Caki2 (cell line): ENCODE results near the gene NR2E1. TPM values are rescaled to one million over a fixed set of nuclear protein-coding genes. Genes with fewer than 3 reads are reported as not detected.

Source experiments
- DNase-seq: peaks from one replicate; pipeline ENCODE4 v3.0.0-alpha.2; 2015; ENCODE audit warnings: low read depth
- in situ Hi-C: cut with HindIII; loops from 2 replicates; pipeline ENCODE4 v1.10.0; 2016; ENCODE audit warnings: low sequenced_read_pairs, low pct_unique_long_range_greater_than_20kb, mixed read lengths
- total RNA-seq: library from RNA; depleted of rRNA; stranded (reverse); fragments of >200 nt; shearing (Covaris generic); gene quantifications from 2 replicates; pipeline ENCODE4 v1.2.3, GENCODE V29; 2014; ENCODE audit warnings: low replicate concordance; rRNA removed

Gene NR2E1
- total RNA-seq, result not detected in 2 replicates

DNA sequence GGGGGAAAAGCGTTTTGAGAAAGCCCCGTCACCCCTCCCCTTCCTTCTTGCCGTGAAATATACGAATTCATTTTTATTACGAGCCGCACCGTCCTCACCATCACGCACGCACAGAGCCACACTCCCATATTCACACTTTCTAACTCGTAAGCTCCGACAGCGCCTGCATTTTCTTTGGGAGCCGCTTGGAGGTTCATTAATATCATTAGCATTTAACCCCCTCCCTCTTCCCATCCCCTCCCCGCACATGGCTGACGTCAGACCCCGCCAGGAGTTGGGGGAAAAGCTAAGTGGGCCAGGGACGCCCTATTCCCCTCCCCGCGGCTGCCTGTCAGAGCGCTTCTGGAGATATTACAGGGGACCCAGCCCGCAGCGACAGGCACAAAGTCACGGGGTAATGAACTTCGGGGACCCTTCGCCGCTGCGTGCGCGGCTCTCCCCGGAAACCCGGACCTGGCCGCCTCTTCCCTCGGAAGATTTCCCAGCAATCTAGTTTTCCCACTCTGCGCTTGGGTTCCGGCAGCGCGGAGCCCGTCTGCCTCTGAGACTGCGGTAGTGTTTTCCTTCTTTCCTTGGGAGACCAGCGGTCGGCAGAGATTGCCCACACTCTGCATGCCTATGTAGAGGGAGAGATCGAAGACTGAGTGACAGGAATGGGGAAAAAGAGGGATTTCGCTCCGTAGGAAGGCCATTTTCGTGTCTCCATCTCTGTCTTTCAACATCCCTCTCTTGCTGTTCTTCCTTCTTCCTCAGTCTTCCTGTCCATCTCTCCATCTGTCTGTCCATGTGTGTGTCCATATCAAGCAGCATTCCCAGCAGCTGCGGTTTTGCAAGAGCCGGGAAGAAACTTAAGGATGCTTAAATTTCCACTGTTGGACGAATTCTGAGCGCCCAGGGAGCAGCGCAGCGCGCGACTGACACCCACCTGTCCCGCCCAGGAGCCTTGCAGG is at the start of gene NR2E1:
Gene NR2E1 (plus strand): TSS at position 309 of the 950 bp plus-strand sequence. CDS start 744 bp downstream, outside the sequence.
- no peak for DNase-seq
- in situ Hi-C loops, result no loop called here

DNA sequence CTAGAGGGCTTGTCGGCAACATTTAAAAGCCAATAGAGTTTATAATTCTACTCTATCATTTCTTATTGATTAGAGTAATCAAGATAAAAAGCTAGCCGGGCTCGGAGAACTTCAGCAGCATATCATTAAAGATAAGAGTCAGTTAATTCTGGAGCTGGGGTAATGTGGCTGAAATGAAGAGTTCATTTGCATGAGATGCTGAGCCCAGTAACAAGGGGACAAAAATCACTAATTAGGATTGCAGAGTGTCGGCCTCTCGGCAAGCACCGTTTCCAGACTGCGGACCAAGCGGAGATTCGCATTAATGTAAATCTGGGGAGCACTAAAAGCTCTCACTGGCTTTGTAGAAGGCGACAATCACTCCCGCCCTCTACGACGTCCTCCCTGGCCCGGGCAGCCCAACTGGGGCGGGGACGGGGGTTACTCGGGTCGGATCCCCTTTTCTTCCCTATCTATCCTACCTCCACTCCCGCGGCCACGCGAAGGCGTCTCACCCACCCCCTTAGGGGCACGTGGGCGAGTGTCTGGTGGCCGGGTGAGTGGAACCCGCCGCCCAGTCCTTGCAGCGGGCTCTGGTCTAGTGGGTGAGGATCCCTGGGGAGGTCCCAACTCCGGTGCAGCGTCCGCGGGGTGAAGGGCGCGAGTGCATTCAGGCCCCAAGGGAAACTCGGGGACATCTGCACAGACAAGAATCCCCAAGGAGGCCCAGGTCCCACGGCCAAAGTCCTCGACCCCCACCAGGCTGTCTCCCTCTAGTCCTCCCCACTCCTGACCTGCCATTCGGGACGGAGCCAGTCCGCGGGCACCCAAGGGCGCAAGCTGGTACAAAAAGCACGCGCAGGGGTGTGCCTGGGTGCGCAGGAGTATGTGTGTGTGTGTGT is 49.0 kb upstream of the NR2E1 start:
- in situ Hi-C loops, result no loop called here
- DNase-seq, result no peak

DNA sequence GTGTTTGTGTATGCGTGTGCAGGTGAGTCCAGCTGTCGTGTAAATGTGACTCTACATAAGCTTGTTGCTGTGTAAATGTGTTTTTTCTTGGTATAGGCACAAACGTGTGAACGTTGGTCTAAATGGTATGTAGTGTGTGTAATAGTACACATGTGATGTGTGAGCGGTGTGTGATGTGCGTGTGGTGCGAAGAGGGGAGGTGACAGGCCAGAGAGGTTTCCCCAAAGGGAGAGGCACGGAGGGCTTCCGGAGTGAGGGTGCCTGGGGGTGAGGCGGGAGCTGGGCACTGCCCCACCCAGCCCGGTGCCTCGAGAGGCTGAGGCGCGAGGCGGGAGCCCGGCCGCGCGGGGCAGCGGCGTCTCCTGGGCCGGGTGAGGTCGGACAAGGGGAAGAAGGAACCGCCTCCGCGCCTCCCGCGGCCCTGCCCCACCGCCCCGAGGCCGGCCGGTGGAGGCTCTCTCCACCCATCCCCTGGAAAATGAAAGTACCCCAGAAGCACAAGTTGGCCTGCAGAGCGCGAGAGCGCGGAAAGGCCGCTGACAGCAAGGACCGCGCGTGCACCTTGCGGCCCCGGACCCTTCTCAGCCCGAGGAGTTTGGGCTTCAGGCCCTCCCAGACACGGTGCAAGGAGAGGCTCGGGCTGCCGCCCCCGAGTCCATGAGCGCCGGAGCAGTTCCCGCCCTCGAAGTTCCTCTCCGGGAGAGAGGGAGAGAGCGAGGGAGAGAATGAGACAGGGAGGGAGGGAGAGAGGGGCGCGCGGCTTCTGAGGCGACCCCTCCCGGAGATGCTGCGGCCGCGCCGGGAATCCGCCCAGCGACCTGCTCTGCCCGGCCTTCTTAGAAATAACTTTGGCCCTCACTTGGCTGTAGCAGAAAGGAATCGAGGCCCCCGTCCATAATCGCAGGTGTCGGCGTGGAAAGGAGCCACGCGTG is 48.1 kb upstream of the NR2E1 start:
- in situ Hi-C loops, result no loop called here
- DNase-seq, result no peak

DNA sequence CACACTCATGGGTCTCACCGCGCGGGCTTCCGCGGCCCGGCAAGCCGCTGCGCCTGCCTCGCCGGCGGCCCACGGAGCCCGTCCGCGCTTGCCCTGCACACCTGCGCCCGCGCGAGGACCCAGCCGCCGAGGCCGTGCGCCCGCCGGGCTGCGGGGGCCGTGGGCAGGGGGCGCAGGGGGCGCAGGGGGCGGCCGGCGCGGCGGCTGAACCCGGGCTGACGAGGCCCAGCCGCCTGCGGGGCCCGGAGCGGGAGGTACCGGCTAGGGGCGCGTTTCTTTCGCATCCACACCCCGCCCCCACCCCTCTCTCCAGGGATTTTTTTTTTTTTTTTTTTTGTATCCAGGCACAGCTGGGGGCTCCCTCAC is 47.5 kb upstream of the NR2E1 start:
- no peak for DNase-seq
- in situ Hi-C loops, result no loop called here

DNA sequence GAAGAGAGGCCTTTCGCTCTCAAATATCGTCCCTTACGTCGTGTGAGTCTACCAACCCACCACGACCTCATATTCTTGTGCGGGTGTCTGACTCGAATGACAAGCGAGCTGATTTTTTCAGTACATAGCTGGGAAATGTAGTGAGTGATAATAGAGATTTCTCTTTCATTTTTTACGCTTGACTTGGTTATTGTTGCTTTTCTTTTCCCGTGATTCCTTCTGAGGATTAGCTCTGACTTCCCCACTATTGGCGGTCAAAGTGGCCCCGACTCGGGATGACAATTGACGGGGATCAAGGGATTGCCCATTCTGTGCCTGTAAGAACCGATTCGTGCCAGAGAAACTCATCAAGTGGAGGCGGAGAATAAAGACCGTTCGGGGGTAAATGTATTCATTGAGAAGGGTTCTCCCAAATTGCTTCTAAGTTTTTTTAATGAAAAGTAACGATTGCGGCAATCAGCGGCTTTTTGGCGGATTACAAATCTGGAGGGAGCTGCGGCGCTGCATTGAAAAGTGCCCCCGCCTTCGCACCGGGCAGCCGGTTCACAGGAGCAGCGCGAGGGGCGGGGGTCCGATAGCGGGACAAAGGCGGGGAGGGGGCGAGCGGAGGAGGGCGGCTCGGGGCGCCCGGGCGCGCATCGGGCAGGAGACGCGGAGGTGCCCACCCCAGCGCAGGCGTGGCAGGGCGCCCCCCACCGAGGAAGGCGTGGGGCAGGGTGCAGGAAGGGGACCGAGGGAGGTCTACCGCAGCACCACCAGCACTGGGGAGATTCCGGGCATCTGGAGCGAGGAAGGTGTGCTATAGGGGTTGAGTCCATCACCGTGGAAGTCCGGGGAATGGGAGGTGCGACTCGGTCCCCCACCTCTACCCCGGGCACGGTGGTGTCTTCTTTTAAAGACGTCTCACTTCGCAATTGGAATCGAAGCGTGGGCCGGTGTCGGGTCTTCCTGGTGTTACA is 46.7 kb upstream of the NR2E1 start:
- in situ Hi-C loops, result no loop called here
- DNase-seq, result no peak

DNA sequence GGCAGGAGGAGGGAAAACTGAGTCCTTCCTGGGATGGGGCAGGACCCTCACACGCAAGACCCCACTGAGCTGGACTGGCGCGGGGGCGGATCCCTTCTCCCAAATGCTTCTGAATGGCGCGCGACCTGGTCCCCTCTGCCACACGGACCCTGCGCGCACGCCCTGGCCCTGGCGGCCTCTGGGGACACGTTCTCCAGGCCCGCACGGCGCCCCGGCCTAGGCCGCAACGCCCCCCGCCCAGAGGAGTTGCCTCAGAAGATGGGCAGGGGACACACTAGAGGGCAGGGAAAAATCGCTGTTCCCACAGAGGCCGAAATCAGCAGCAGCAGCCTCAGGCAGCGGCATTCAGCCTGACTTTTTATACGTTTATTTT is 46.1 kb upstream of the NR2E1 start:
- no peak for DNase-seq
- in situ Hi-C loops, result no loop called here

DNA sequence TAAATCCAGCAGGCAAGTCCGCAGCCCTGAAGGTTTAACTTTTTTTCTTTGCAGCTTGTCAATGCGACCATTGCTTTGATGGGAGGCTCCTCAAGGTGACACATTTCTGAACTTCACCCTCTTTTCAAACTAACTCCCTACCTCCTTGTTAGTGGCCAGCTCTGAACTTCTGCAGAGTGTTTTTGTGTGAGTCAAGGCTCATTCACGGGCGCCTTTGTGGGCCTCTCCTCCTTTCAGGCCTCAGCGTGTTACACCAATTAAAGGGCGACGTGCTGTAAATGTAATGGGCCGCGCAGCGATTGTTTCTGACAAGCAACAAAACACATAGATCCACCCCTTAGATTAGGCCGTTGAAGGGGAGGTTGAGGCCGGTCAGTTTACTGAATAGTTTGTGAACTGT is 45.5 kb upstream of the NR2E1 start:
- no peak for DNase-seq
- in situ Hi-C loops, result no loop called here

DNA sequence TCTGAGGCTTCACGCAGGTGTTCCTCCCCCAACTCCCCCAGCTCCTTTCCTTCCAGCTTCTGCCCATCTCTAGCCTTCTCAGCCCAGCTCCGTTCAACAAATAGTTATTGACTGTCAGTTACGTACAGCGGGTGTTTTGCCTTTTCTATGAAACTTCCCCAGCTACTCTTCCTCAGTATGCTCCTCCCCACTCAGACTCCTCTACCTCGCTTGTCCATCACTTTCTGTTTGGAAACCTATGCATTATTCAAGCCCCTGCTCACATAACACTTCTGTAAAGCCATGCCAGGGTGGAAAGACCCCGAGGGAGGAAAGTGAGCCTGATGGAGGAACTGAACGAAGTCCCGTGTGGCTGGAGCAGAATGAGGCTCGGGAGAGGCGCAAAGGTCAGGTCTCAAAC is 44.2 kb upstream of the NR2E1 start:
- in situ Hi-C loops, result no loop called here

DNA sequence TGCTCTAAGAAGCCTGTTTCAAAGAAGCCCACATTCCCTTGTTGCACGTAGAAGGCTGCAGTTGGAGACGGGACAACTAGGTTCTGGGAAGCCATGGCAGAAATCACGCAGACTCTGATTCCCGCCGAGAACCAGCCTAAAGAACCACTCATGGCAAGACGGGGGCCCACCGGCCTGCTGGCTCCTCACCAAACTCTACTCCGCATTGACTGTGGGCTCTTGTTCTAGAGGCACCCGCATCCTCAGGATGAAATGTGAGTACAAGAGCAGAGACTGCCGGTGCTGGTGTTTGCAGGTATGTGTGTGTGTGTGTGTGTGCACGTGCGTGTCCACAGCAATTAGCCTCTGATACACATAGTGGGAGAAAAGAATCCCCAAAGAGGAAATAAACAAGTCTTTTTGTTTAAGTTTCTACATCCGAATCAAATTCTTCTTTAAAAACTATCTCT is 42.3 kb upstream of the NR2E1 start:
- in situ Hi-C loops, result no loop called here
- DNase-seq, result no peak

More for the DNA sequence above, 44.2 kb upstream of the NR2E1 start:
- no peak for DNase-seq

DNA sequence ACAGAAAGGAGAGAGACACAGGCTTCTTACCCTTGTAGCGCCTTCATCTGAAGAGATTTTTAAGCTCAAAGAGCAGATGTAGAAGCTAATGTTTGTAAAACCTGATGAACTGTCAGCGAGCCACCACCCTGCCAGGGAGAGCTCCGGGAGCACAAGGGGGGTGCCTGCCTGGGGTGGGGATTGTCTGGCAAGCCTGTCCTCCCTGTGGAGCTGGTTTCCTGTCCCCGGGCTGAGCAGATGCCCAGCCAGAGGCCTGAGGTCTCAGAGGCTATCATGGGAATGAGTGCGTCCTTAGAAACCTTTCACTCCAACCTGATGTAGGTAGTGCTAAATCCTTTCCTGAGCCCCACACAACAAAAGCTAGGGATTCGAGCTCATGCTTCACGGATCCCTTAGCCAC is 41.9 kb upstream of the NR2E1 start:
- DNase-seq, result no peak
- in situ Hi-C loops, result no loop called here

DNA sequence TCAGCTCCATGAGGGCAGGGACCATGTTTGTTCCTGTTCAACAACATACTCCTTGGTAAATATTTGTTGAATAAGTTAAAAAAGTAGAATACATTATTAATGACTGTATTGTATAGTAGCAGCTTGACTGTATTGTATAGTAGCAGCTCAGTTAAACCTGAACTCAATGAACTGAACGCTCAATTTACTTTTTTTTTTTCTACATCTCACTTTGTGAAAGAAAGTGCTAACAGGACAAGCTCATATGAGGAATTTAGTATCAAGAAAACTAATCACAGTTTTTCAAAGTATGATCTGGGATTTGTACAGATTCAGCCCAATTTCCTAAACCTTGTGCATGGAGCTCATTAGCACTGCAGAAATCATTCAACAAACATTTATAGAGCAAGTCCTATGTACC is 38.8 kb upstream of the NR2E1 start:
- in situ Hi-C loops, result no loop called here
- DNase-seq, result no peak

DNA sequence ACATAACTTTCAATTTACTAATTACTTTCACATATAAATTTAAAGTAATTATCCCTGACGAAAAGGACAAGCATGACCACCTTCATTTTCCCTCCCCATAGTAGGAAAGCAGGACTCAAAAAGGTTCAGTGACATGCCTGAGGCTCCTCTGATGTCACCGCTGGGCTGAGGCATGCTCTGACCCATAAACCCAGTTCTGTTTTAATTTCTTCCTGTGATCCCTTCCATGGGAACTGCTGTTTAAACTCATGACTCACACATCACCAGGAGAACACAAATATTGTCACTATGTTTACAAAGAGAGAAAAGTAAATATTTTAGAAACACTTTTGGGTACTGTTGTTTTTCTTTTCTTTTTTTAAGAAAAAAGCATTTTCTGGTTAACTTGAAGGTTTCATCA is 38.0 kb upstream of the NR2E1 start:
- in situ Hi-C loops, result no loop called here
- DNase-seq, result peak; percentile 30

DNA sequence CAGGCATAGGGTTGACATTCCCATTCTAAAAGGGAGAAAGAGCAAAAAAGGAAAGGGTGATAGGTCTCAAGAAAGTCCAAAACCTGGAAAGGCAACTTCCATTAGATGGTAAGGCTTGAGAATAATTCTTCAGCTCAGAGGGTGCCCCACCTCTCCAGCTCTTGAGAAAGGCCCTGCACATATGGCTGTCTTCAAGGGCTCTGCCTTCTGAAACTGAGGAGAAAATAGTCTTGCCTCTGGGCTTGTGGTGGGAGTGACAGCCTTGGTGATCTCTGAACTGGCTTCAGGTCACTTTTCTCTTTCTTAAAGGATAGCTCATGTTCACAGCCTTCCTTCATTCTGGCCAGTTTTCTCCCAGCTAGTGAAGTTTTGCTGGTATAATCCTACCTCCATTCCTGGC is 35.6 kb upstream of the NR2E1 start:
- no peak for DNase-seq
- in situ Hi-C loops, result no loop called here

DNA sequence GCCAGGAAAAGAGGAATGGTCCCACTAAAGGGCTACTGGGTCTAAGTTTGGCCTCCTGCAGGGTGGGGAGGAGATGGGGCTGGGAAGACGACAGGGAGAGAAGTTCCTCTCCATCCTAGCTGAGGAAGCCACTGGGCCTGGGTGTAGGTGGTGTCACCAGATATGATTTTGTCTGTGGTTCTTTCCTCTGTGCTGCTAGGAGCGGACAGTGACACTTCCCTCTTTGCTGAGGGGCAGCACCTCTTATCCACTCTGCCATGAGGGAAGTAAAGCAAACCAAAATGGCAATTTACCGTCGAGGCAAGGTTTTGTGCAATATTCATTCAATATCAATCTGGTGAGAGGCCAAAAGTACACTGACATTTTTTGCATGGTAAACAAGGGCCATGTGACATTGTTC is 33.0 kb upstream of the NR2E1 start:
- in situ Hi-C loops, result no loop called here
- no peak for DNase-seq

DNA sequence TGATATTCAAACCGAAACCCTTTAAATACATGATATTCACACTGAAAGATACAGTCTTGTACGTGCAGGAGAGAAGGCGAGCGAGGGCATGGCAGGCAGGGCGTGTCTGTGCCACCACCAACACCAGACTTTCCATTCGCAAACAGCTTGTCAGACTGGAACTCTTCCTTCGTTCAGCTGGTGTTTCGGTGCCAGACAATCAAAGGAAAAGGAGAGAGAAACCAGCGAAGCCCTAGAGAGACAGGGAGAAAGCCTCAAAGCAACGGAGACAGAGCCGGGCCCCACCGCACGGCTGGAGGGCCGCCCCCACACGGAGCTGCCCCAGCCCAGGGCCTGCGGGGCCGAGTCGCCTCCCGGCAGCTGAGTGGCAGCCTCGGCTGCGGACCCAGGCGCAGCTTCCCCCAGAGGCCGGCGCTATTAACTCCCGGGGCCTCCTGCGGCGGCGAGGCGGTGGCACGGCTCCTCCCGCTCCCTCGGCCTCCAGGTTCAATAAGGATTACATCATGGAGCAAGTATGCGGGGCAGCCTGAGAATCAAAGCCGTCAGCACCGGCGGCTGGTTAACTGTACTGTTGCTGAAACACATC is 32.1 kb upstream of the NR2E1 start:
- in situ Hi-C loops, result no loop called here
- DNase-seq, result peak; percentile 70

DNA sequence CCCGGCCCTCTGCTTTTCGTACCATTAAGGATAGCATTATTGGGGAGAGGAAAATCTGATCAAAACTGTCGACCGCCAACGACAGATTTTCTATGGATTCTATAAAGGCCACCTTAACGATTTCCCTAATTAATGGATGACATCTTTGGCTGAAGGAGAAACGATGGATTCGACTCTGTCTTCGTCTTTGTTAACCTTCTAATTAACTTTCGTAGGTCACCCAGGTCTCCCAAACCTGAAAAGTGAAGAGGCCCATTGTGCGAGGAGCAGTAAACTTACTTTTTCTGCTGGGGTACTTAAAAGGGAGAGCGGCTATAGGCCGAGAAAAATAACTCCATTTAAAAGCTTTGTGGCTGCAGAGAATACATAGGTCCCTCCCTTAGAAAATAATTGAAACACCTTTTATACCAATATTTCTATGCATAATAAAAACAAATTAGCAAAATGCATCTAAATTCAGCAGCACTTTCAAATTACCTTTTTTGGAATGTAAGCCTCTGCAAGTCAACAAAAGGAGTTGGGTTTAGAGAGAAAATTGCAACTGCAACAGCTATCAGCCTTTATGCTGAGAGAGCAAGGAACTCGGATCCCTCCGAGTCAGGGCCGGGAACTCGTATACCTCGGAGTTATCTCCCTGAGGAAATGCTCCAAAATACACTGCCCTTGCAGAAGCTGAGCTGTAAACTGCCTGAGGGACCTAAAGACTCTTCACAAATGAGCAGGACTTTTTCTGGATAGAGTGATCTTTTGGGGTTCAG is 31.4 kb upstream of the NR2E1 start:
- in situ Hi-C loops, result no loop called here
- no peak for DNase-seq
